H1 (cell line): Measurements from ENCODE around the gene ENOSF1. TPM values are rescaled to one million over a fixed set of nuclear protein-coding genes. Genes with fewer than 3 reads are reported as not detected.

Experiments
- CTCF ChIA-PET: fragments of 300-600 bp; sonication (Branson Sonifier 250); formaldehyde crosslinking; loops from one replicate; lab custom pipeline; 2021; ENCODE audit not compliant: partially characterized antibody; lab: Charles Lee
- POLR2A ChIA-PET: fragments of 300-600 bp; sonication (Branson Sonifier 250); formaldehyde crosslinking; loops from one replicate; lab custom pipeline; 2021; ENCODE audit warnings: inconsistent platforms; ENCODE audit not compliant: partially characterized antibody; lab: Charles Lee
- DNase-seq, 2 experiments: peaks; one replicate each; pipeline versions ENCODE4 v3.0.0 to v3.0.0-alpha.2; 2010 to 2022; ENCODE audit warnings: low spot score in 2 of 2, low read depth in 1 of 2, mixed read lengths in 1 of 2
- FAIRE-seq: peaks from 2 replicates; lab custom pipeline; 2011; peaks lifted over from hg19 to GRCh38; lab: Jason Lieb, UNC
- H2AFZ ChIP-seq: 2 replicates; pipeline ENCODE4 v1.8.1; 2012; ENCODE audit warnings: low read length, inconsistent platforms
- H2AK5ac ChIP-seq: 2 replicates; pipeline ENCODE4 v1.6.1; 2013; ENCODE audit warnings: low read depth, low read length
- H2BK120ac ChIP-seq: replicated peaks from 2 replicates; pipeline ENCODE3; 2013; ENCODE audit warnings: low read depth, low read length, inconsistent platforms
- H2BK12ac ChIP-seq: 2 replicates; pipeline ENCODE4 v1.6.1; 2013; ENCODE audit warnings: low read depth, low read length
- H2BK15ac ChIP-seq: 2 replicates; pipeline ENCODE4 v1.6.1; 2013; ENCODE audit warnings: low read length
- H2BK20ac ChIP-seq: 2 replicates; pipeline ENCODE4 v1.6.1; 2013; ENCODE audit warnings: low read length
- H2BK5ac ChIP-seq: 2 replicates; pipeline ENCODE4 v1.6.1; 2013; ENCODE audit warnings: low read depth, low read length
- H3K14ac ChIP-seq: 2 replicates; pipeline ENCODE4 v1.6.1; 2013; ENCODE audit warnings: inconsistent platforms; ENCODE audit not compliant: insufficient read length
- H3K18ac ChIP-seq: 2 replicates; pipeline ENCODE4 v1.6.1; 2013; ENCODE audit warnings: low read length; ENCODE audit errors: extremely low read depth
- H3K23ac ChIP-seq: 2 replicates; pipeline ENCODE4 v1.6.1; 2013; ENCODE audit warnings: inconsistent platforms; ENCODE audit not compliant: insufficient read length
- H3K23me2 ChIP-seq: 2 replicates; pipeline ENCODE4 v1.6.1; 2013; ENCODE audit warnings: low read depth, low read length
- H3K27ac ChIP-seq: 2 replicates; pipeline ENCODE4 v1.6.1; 2011; ENCODE audit warnings: low read depth, low read length, inconsistent platforms
- H3K27me3 ChIP-seq, 4 experiments: replicated peaks in 1 of 4; 1 replicate in 1 of 4; 2 replicates in 3 of 4; pipeline versions ENCODE4 v1.6.1 to v1.8.1; 2011 to 2013; ENCODE audit warnings: low read length in 3 of 4, mild to moderate bottlenecking in 3 of 4, inconsistent platforms in 2 of 4, mixed read lengths in 2 of 4, moderate library complexity in 1 of 4; ENCODE audit not compliant: control insufficient read depth in 3 of 4, insufficient read depth in 3 of 4; ENCODE audit errors: extremely low read depth in 1 of 4
- H3K36me3 ChIP-seq, 4 experiments: 2 replicates each; pipeline versions ENCODE4 v1.6.1 to v1.8.1; 2011 to 2013; ENCODE audit warnings: mild to moderate bottlenecking in 4 of 4, low read length in 3 of 4, moderate library complexity in 2 of 4, control low read depth in 1 of 4, inconsistent platforms in 1 of 4; ENCODE audit not compliant: insufficient read depth in 4 of 4, control insufficient read depth in 2 of 4
- H3K4ac ChIP-seq: replicated peaks from 2 replicates; pipeline ENCODE3; 2013; ENCODE audit warnings: low read length, low read depth, mixed read lengths, inconsistent platforms; ENCODE audit not compliant: insufficient read length
- H3K4me1 ChIP-seq, 4 experiments: replicated peaks in 1 of 4; 1 replicate in 1 of 4; 2 replicates in 3 of 4; pipeline versions ENCODE4 v1.6.1 to v1.8.1; 2011 to 2013; ENCODE audit warnings: low read length in 3 of 4, inconsistent platforms in 2 of 4, mixed read lengths in 1 of 4; ENCODE audit not compliant: insufficient read depth in 4 of 4, control insufficient read depth in 3 of 4
- H3K4me2 ChIP-seq, 2 experiments: 2 replicates each; pipeline versions ENCODE4 v1.6.1 to v1.8.1; 2011 to 2013; ENCODE audit warnings: low read depth in 2 of 2, low read length in 2 of 2, control low read depth in 1 of 2, inconsistent platforms in 1 of 2, mild to moderate bottlenecking in 1 of 2; ENCODE audit not compliant: insufficient read depth in 1 of 2
- H3K4me3 ChIP-seq, 4 experiments: fragments of 200-600, 300-600 bp in 1 of 4; sonication (generic), shearing (Covaris generic), sonication (Bioruptor Twin) in 1 of 4; 2 replicates each; pipeline versions ENCODE4 v1.5.1 to v1.8.1; 2011 to 2016; ENCODE audit warnings: low read length in 4 of 4, low read depth in 3 of 4, control low read depth in 2 of 4, inconsistent platforms in 2 of 4, mild to moderate bottlenecking in 2 of 4, mixed read lengths in 1 of 4, moderate library complexity in 1 of 4; ENCODE audit not compliant: insufficient read depth in 2 of 4; ENCODE audit errors: extremely low read depth in 1 of 4
- H3K56ac ChIP-seq: replicated peaks from 2 replicates; pipeline ENCODE3; 2013; ENCODE audit warnings: low read depth, mild to moderate bottlenecking, mixed read lengths, low read length, inconsistent platforms; ENCODE audit not compliant: insufficient read length
- H3K79me1 ChIP-seq: 2 replicates; pipeline ENCODE4 v1.6.1; 2013; ENCODE audit warnings: low read depth, low read length, control low read depth
- H3K79me2 ChIP-seq, 2 experiments: 2 replicates each; pipeline versions ENCODE4 v1.6.1 to v1.8.1; 2012 to 2013; ENCODE audit warnings: low read length in 2 of 2, mild to moderate bottlenecking in 2 of 2, inconsistent platforms in 1 of 2; ENCODE audit not compliant: insufficient read depth in 2 of 2, control insufficient read depth in 1 of 2
- H3K9ac ChIP-seq, 4 experiments: replicated peaks in 1 of 4; 1 replicate in 1 of 4; 2 replicates in 3 of 4; pipeline versions ENCODE4 v1.6.1 to v1.8.1; 2011 to 2013; ENCODE audit warnings: low read depth in 3 of 4, low read length in 3 of 4, control low read depth in 2 of 4, mild to moderate bottlenecking in 2 of 4, moderate library complexity in 2 of 4, inconsistent platforms in 1 of 4; ENCODE audit errors: extremely low read depth in 1 of 4
- H3K9me3 ChIP-seq, 2 experiments: 2 replicates each; pipeline versions ENCODE4 v1.6.1 to v1.8.1; 2012 to 2013; ENCODE audit warnings: mild to moderate bottlenecking in 2 of 2, moderate library complexity in 2 of 2, control low read depth in 1 of 2, inconsistent platforms in 1 of 2, low read depth in 1 of 2, low read length in 1 of 2, mixed read lengths in 1 of 2; ENCODE audit not compliant: insufficient read depth in 2 of 2
- H4K20me1 ChIP-seq, 2 experiments: replicated peaks in 1 of 2; 2 replicates each; pipeline versions ENCODE3 to v1.8.1; 2011 to 2013; ENCODE audit warnings: inconsistent platforms in 2 of 2, low read length in 2 of 2, mild to moderate bottlenecking in 1 of 2; ENCODE audit not compliant: insufficient read depth in 2 of 2, control insufficient read depth in 1 of 2
- H4K5ac ChIP-seq: 2 replicates; pipeline ENCODE4 v1.6.1; 2013; ENCODE audit warnings: low read length, low read depth, mixed read lengths, inconsistent platforms; ENCODE audit not compliant: insufficient read length
- H4K8ac ChIP-seq: 2 replicates; pipeline ENCODE4 v1.8.0; 2013; ENCODE audit warnings: mild to moderate bottlenecking, moderate library complexity, low read length, inconsistent platforms; ENCODE audit not compliant: insufficient read depth; ENCODE audit errors: extremely low read depth
- H4K91ac ChIP-seq: replicated peaks from 2 replicates; pipeline ENCODE3; 2013; ENCODE audit warnings: low read length, mixed read lengths, inconsistent platforms; ENCODE audit not compliant: insufficient read length
- ATF3 ChIP-seq: IDR thresholded peaks from 2 replicates; pipeline ENCODE4 v1.6.1; 2011; ENCODE audit warnings: low read depth, mild to moderate bottlenecking, low read length; ENCODE audit not compliant: insufficient read depth
- BACH1 ChIP-seq: IDR thresholded peaks from 2 replicates; pipeline ENCODE4 v1.6.1; 2012; ENCODE audit warnings: low read length, improper control_type of control experiment
- BCL11A ChIP-seq, 2 experiments: IDR thresholded peaks; one replicate each; pipeline ENCODE4 v1.6.1; 2011; ENCODE audit warnings: low read depth in 2 of 2, low read length in 2 of 2, mild to moderate bottlenecking in 2 of 2
- BRCA1 ChIP-seq: IDR thresholded peaks from 2 replicates; pipeline ENCODE4 v1.6.1; 2012; ENCODE audit warnings: low read depth, low read length, improper control_type of control experiment
- CHD1 ChIP-seq: IDR thresholded peaks from 2 replicates; pipeline ENCODE4 v1.6.1; 2012; ENCODE audit warnings: low read depth, low read length, improper control_type of control experiment
- GTF2F1 ChIP-seq: IDR thresholded peaks from 2 replicates; pipeline ENCODE4 v1.6.1; 2012; ENCODE audit warnings: low read depth, low read length, improper control_type of control experiment, borderline replicate concordance
- KDM4A ChIP-seq: IDR thresholded peaks from one replicate; pipeline ENCODE4 v1.7.1; 2012; ENCODE audit warnings: low read depth, mild to moderate bottlenecking, moderate library complexity, low read length, inconsistent platforms; ENCODE audit not compliant: severe bottlenecking
- KDM5A ChIP-seq: fragments of 200-600 bp; IDR thresholded peaks from 2 replicates; pipeline ENCODE4 v1.7.1; 2012; ENCODE audit warnings: mild to moderate bottlenecking, low read length, inconsistent platforms, mixed read lengths
- POLR2A ChIP-seq, 2 experiments: IDR thresholded peaks; 1 replicate in 1 of 2; 2 replicates in 1 of 2; pipeline ENCODE4 v1.6.1; 2011; ENCODE audit warnings: low read depth in 2 of 2, low read length in 2 of 2, mild to moderate bottlenecking in 2 of 2; ENCODE audit errors: control extremely low read depth in 1 of 2
- SIX5 ChIP-seq: IDR thresholded peaks from 2 replicates; pipeline ENCODE4 v1.6.1; 2011; ENCODE audit warnings: mild to moderate bottlenecking, low read depth, low read length
- SP2 ChIP-seq: IDR thresholded peaks from 2 replicates; pipeline ENCODE4 v1.6.1; 2012; ENCODE audit warnings: mild to moderate bottlenecking, low read length, inconsistent platforms
- TAF1 ChIP-seq: IDR thresholded peaks from 2 replicates; pipeline ENCODE4 v1.6.1; 2011; ENCODE audit warnings: mild to moderate bottlenecking, low read depth, low read length
- USF2 ChIP-seq: IDR thresholded peaks from 2 replicates; pipeline ENCODE4 v1.6.1; 2011; ENCODE audit warnings: low read length, improper control_type of control experiment
- YY1 ChIP-seq: IDR thresholded peaks from 2 replicates; pipeline ENCODE4 v1.6.1; 2011; ENCODE audit warnings: low read depth, mild to moderate bottlenecking, low read length
- WGBS, 2 experiments: shearing (Covaris generic) in 1 of 2; methylation state at CpG; one replicate each; pipeline versions ENCODE4 v1.1.6 to v1.1.7; 2013 to 2015; ENCODE audit warnings: low lambda C conversion rate in 2 of 2, mixed read lengths in 2 of 2, inconsistent platforms in 1 of 2, low coverage in 1 of 2, missing lambda C conversion rate in 1 of 2; ENCODE audit not compliant: insufficient replicate concordance in 2 of 2, insufficient coverage in 1 of 2, insufficient read length in 1 of 2; ENCODE audit errors: extremely low coverage in 1 of 2, missing lambda C conversion rate in 1 of 2; 5-methylcytosine and 5-hydroxymethylcytosine counted together
- polyA plus RNA-seq, 7 experiments: library from polyadenylated mRNA; depleted of rRNA in 3 of 7; stranded (reverse) in 5 of 7; unstranded in 2 of 7; fragments of >200 nt in 5 of 7; fragments of 200-250 nt in 2 of 7; gene quantifications; 1 replicate in 5 of 7; 2 replicates in 1 of 7; 4 replicates in 1 of 7; pipeline versions ENCODE4 v1.2.1 to v1.2.3, GENCODE V29; 2011 to 2013; ENCODE audit warnings: missing spikeins in 2 of 7, mixed read lengths in 2 of 7
- total RNA-seq: library from RNA; stranded (reverse); fragmentation: NEBNext Ultra II Directional; extraction: Animal tissue kit (Norgen Biotek cat#: 25700); gene quantifications from 2 replicates; pipeline ENCODE4 v1.2.1, GENCODE V29; 2021

ENOSF1 gene
- total and polyA plus RNA-seq, 2 of the 8 experiments (the other 6 are each of a cell fraction or from before 2014, with no cell fraction given) = 15.4 to 26.4 TPM

DNA sequence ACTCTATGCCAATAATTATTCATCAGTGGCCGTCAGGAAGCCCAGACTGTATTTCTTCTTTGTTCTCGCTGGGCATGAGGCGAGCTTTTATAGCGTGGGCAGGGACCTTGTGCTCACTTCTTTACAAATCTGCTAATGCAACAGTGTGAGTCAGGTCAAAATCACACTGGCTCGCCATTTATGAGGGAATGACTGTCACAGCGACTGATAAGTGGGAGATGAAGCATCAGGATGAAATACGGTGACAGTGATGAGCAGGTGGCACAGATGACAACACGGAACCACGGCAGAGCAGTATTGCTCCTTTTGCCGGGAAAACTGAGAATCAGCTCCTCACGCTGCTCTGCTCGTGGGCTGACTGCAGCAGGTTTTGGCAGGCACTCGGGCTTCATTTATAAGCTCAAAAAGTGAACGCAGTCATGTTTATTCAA, 34.5 kb downstream of the ENOSF1 start:
- H3K23ac ChIP-seq = no peak overlapping the region
- no peaks in the 10 kb centered on the region for H3K4me1 ChIP-seq
- no peaks in the 10 kb centered on the region for H3K9me3 ChIP-seq
- H4K20me1 ChIP-seq = peaks cover 2% of the 10 kb centered on the region in 2 experiments
- H3K36me3 ChIP-seq = peaks cover 8 to 48% (median 26%) of the 10 kb centered on the region in 4 experiments; a peak in 7 of 8 replicates
- H3K18ac ChIP-seq = no peak overlapping the region
- H3K56ac ChIP-seq = no peak overlapping the region
- no peaks in the 10 kb centered on the region for H3K23me2 ChIP-seq
- H3K4me2 ChIP-seq = no peak overlapping the region
- ChIA-PET POLR2A (interaction anchor here (1.8 kb wide), 1 partner anchor 9 kb away, joined by 8 read pairs; no protein-coding TSS in a partner anchor), CTCF (interaction anchor here (0.7 to 5.0 kb wide), 14 partner anchors 10 to 198 kb away, joined by 3 to 37 read pairs (median 4); partner anchors contain the start of gene ENOSF1)
- no peak overlapping the region for H2AK5ac ChIP-seq
- no peaks in the 10 kb centered on the region for H3K79me1 ChIP-seq
- H2BK5ac ChIP-seq = no peak overlapping the region
- FAIRE-seq = no peak
- DNase-seq = no peak
- no peak overlapping the region for H4K8ac ChIP-seq
- H2BK15ac ChIP-seq = no peak overlapping the region
- H3K79me2 ChIP-seq = no peaks in the 10 kb centered on the region
- H3K9ac ChIP-seq = no peak overlapping the region
- no peak overlapping the region for H3K27ac ChIP-seq
- no peak overlapping the region for H3K4me3 ChIP-seq
- H3K4ac ChIP-seq = no peak overlapping the region
- no peak overlapping the region for H4K5ac ChIP-seq
- no peaks in the 10 kb centered on the region for H3K27me3 ChIP-seq
- no peak overlapping the region for H3K14ac ChIP-seq
- no peak overlapping the region for H2BK120ac ChIP-seq
- no peak overlapping the region for H2BK20ac ChIP-seq
- H4K91ac ChIP-seq = no peak overlapping the region
- no peak overlapping the region for H2AFZ ChIP-seq
- WGBS, 2 experiments = 94% methylated on average over 14 of the region's 14 CpGs; no CpG with 5 or more reads in 1 of the 2 experiments
- H2BK12ac ChIP-seq = no peak overlapping the region
- TF ChIP-seq SIX5 = no peak
- no peak for TF ChIP-seq YY1
- TF ChIP-seq POLR2A (IDR thresholded peaks at IDR 0.05; ENCODE audit: control extremely low read depth in 1 of 2, low read depth in 2 of 2, low read length in 2 of 2) = no peak
- no peak for TF ChIP-seq SP2
- TF ChIP-seq KDM4A = no peak
- no peak for TF ChIP-seq KDM5A
- TF ChIP-seq BRCA1 = no peak
- no peak for TF ChIP-seq TAF1
- no peak for TF ChIP-seq BCL11A (IDR thresholded peaks at IDR 0.05; ENCODE audit: low read depth in 2 of 2, low read length in 2 of 2)
- TF ChIP-seq CHD1 = no peak
- no peak for TF ChIP-seq GTF2F1
- TF ChIP-seq ATF3 = no peak
- no peak for TF ChIP-seq USF2
- TF ChIP-seq BACH1 = no peak
